Subcutaneous abdominal adipose tissue (tissue), 5 donors: ENCODE data around the gene LMOD1.
"Not testable (repeated sequence)": the region's sequence is repeated elsewhere in the genome, so short reads cannot be mapped to it uniquely, and the experiment has no call there.

Source experiments
- H3K27ac ChIP-seq: one replicate; pipeline ENCODE4 v1.7.0; 2013; ENCODE audit warnings: low read depth, mild to moderate bottlenecking, inconsistent platforms, low read length, moderate library complexity
- H3K27me3 ChIP-seq, 5 donors: one replicate each; pipeline ENCODE4 v1.7.0; 2013; ENCODE audit warnings: low read length in 5 of 5, inconsistent platforms in 1 of 5; ENCODE audit not compliant: control insufficient read depth in 5 of 5, insufficient read depth in 4 of 5
- H3K36me3 ChIP-seq, 5 donors: one replicate each; pipeline ENCODE4 v1.7.0; 2013; ENCODE audit warnings: low read length in 5 of 5; ENCODE audit not compliant: control insufficient read depth in 5 of 5, insufficient read depth in 5 of 5
- H3K4me1 ChIP-seq, 5 donors: one replicate each; pipeline ENCODE4 v1.7.0; 2013; ENCODE audit warnings: low read length in 5 of 5, mild to moderate bottlenecking in 3 of 5, moderate library complexity in 1 of 5; ENCODE audit not compliant: control insufficient read depth in 5 of 5, insufficient read depth in 5 of 5
- H3K4me3 ChIP-seq, 5 donors: one replicate each; pipeline ENCODE4 v1.7.0; 2013; ENCODE audit warnings: low read length in 5 of 5, low read depth in 1 of 5
- H3K9ac ChIP-seq, 5 donors: one replicate each; pipeline ENCODE4 v1.7.0; 2013; ENCODE audit warnings: low read length in 5 of 5, mild to moderate bottlenecking in 4 of 5, moderate library complexity in 3 of 5
- H3K9me3 ChIP-seq, 5 donors: one replicate each; pipeline ENCODE4 v1.7.0; 2013; ENCODE audit warnings: low read length in 5 of 5; ENCODE audit not compliant: control insufficient read depth in 5 of 5
- donor health status: healthy.
- donor health status: healthy.
- donor health status: healthy.
- donor health status: healthy.
- donor health status: healthy.

LMOD1 gene

DNA sequence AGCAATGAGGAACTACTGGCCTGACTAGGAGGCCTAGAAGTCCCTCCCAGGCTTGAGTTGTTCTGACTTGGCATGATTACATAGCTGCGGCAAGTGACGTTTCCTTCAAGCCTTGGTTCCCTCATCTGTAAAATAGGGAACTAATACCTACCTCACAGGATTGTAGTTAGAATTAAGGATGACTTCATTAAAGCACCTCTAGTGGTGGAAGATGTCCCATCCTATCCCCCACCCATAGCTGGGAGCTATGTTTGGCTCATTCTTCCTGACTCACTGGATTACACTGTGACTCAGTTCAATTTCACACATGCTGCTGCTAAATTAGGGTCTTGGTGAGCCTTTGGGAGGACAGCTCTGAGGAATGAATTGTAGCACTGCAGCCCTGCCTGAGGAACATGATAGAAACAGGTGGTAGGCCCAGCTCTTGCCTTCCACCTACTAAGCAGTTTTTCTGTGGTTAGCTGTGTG, 63.6 kb downstream of the LMOD1 start:
- no peak overlapping the region for H3K4me3 ChIP-seq
- H3K4me1 ChIP-seq = peaks cover 0 to 14% (median 6%) of the 10 kb centered on the region in 5 donors
- no peaks in the 10 kb centered on the region for H3K27me3 ChIP-seq
- H3K27ac ChIP-seq = no peak overlapping the region
- no peaks in the 10 kb centered on the region for H3K36me3 ChIP-seq
- H3K9me3 ChIP-seq = no peaks in the 10 kb centered on the region
- no peak overlapping the region for H3K9ac ChIP-seq

DNA sequence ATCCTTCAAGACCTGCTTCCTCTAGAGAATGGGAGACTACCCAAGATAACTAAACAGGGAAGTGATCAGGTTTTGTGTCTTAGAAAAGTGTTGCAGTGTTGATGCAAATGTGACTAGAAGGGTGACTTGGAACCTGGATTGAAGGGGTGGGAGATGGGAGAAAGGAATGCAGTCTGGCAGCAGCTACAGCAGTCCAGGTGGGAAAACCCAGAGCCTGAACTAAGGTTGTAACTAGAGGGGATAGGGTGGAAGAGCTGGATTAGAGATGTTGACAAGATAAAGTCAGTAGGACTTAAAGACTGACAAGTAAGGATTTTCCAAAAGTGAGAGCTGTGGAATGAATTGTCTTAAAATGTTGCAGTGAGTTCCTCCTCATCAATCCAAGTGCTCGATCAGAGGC, 64.7 kb downstream of the LMOD1 start:
- Histone ChIP-seq H3K9ac (no peak overlapping the region), H3K4me3 (no peak overlapping the region), H3K27ac (no peak overlapping the region), H3K36me3 (peaks cover 0 to under 1% (median 0%) of the 10 kb centered on the region in 5 donors), H3K9me3 (no peaks in the 10 kb centered on the region), H3K27me3 (no peaks in the 10 kb centered on the region), H3K4me1 (peaks cover 0 to 14% (median 6%) of the 10 kb centered on the region in 5 donors)

DNA sequence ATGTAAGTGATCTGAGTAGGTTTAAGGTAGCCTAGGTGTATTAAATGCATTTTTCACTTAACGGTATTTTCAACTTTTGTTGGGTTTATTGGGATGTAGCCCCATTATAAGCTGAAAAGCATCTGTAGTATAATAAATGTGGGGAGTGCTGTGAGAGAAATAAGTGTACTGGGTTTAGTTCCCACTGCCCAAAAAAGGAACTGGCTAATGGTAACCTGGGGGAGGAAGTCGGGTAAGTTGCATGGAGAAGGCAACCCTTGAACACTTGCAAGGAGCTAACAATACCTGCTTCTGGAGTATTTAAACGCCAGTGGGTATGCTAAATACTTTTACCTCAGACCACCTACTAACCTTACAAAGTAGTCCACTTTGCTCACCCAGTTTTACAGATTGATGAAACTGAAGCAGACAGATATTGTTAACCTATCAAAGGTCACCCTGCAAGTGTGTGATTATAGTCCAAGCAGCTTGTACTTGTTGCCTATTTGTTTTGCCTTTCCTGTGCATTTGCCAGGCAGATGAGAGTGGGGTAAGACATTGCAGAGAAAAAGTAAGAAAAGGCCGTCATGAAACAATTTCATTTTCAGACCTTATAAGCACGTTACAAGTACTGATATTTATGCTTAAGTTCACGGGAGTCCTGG, 65.3 kb downstream of the LMOD1 start:
- Histone ChIP-seq H3K4me3 (no peak overlapping the region), H3K27ac (no peak overlapping the region), H3K27me3 (no peaks in the 10 kb centered on the region), H3K9ac (no peak overlapping the region), H3K4me1 (peaks cover 0 to 14% (median 9%) of the 10 kb centered on the region in 5 donors), H3K36me3 (peaks cover 0 to 6% (median 3%) of the 10 kb centered on the region in 5 donors), H3K9me3 (no peaks in the 10 kb centered on the region)

DNA sequence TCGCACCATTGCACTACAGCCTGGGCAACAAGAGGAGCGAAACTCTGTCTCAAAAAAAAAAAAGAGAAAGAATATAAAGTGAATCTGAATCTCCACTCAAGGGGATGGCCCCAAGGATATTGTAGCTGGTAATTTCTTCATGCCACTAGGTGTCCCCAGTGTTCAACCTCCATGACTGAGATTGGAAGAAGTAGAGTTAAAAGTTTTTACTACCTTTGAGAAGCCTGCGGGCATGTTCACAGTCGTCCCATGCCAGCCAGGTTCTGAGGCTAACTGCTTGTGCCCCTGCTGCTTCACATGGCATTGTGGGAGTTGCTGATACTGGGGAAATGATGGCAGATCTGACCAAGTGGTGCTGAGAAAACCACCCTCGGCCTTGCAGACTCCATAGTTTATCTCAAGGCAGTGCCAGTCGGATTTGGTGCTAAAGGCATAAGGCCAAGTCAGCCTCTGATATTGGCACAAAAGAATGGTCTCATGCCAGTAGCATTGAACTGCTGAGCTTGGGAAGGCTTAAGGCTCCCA, 68.4 kb downstream of the LMOD1 start:
- peaks cover 7 to 33% (median 27%) of the 10 kb centered on the region in 5 donors for H3K36me3 ChIP-seq
- H3K27me3 ChIP-seq = no peaks in the 10 kb centered on the region
- H3K4me3 ChIP-seq = no peak overlapping the region
- peaks cover 0 to 4% (median 0%) of the 10 kb centered on the region in 5 donors for H3K4me1 ChIP-seq
- no peak overlapping the region for H3K27ac ChIP-seq
- H3K9ac ChIP-seq = no peak overlapping the region
- H3K9me3 ChIP-seq = no peaks in the 10 kb centered on the region

DNA sequence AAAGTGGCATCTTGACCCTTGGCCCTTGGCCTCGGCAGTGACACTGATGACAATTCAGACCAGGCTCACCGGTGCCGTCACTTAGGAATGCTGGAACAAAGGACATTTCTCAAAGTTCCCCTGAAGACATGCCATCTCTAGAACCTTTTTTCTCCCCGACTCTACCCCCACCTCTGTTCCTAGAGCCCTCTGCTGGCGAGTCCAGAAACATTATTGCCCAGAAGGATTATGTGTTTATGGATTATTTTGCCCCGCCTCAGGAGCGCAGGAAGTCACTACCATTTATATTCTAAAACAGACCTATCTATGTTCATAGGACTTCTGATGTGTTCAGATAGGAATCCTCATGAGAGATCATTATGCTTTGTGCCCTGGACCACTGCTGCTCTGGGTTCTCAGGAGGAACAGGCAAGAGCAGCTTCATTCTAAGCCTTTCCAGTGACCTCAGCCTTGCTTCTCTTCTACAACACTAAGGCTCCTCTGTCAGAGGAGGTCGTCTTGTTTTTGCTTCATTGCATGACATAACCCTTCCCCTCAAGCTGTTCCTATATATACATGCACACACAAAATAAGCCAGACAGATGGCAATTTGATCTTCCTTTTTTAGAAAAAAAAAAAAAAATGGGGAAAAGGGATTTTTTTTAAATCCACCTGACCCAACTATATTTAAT, 70.1 kb downstream of the LMOD1 start:
- Histone ChIP-seq H3K4me1 (peaks cover 0 to 4% (median 0%) of the 10 kb centered on the region in 5 donors), H3K9ac (no peak overlapping the region), H3K27me3 (no peaks in the 10 kb centered on the region), H3K9me3 (no peaks in the 10 kb centered on the region), H3K27ac (no peak overlapping the region), H3K4me3 (no peak overlapping the region), H3K36me3 (peaks cover 7 to 49% (median 42%) of the 10 kb centered on the region in 5 donors)

DNA sequence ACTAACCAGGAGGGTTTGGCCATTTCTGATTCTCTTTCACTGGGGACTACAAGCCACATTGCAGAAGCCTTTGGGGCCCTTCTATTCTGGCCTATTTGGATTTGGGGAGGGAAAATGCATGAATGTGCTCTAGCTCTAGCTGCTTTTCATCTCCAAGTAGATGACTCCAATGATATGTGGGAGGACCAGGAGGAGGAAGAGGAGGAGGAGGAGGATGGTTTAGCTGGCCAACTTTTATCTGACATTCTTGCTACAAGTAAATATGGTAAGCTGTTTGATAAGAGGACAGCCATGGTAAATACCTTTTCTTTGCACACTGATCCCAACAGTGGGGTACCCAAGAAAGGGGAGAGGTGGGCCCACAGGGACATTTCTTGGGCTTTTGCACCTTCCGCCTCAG, 71.7 kb downstream of the LMOD1 start:
- H3K4me1 ChIP-seq = peaks cover 0 to 4% (median 0%) of the 10 kb centered on the region in 5 donors
- H3K9me3 ChIP-seq = no peaks in the 10 kb centered on the region
- H3K27me3 ChIP-seq = no peaks in the 10 kb centered on the region
- no peak overlapping the region for H3K4me3 ChIP-seq
- H3K36me3 ChIP-seq = peaks cover 15 to 66% (median 58%) of the 10 kb centered on the region in 5 donors
- no peak overlapping the region for H3K27ac ChIP-seq
- H3K9ac ChIP-seq = no peak overlapping the region

DNA sequence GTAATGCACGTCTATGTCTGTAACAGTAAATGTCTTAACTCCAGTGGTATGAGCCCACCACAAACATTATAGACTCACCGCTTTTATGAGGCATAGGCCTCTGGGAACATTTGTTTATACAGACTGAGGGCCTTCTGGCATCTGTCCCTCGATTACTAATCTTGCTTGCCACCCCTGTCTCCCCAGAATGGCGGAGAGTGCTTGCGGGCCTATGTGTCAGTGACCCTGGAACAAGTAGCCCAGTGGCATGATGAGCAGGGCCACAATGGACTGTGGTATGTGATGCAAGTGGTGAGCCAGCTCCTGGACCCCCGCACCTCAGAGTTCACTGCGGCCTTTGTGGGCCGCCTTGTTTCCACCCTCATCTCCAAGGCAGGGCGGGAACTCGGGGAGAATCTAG, 76.0 kb downstream of the LMOD1 start:
- Histone ChIP-seq H3K4me3 (no peak overlapping the region), H3K9me3 (no peaks in the 10 kb centered on the region), H3K27me3 (no peaks in the 10 kb centered on the region), H3K9ac (no peak overlapping the region), H3K4me1 (no peaks in the 10 kb centered on the region), H3K36me3 (peaks cover 36 to 86% (median 79%) of the 10 kb centered on the region in 5 donors), H3K27ac (no peak overlapping the region)

DNA sequence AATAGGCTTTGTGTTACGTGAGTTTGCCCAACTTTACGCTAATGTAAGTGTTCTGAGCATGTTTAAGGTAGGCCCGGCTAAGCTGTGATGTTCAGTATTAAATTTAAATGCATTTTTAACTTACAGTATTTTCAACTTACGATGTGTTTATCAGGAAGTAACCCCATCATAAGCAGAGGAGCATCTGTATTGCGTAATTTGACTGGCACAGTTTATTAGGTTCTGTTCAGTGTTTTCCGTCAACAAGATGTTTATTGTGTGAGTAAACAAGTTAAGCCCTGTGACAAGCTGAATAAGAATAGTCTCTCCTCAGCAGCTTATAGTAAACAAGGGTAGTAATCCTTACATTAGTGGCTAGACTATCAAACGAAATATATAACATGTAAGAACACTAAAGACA, 84.9 kb downstream of the LMOD1 start:
- Histone ChIP-seq H3K27me3 (no peaks in the 10 kb centered on the region), H3K9ac (no peak overlapping the region), H3K36me3 (peaks cover 26 to 62% (median 46%) of the 10 kb centered on the region in 5 donors), H3K9me3 (no peaks in the 10 kb centered on the region), H3K4me1 (peaks cover 0 to 3% (median 0%) of the 10 kb centered on the region in 5 donors), H3K27ac (no peak overlapping the region), H3K4me3 (no peak overlapping the region)

DNA sequence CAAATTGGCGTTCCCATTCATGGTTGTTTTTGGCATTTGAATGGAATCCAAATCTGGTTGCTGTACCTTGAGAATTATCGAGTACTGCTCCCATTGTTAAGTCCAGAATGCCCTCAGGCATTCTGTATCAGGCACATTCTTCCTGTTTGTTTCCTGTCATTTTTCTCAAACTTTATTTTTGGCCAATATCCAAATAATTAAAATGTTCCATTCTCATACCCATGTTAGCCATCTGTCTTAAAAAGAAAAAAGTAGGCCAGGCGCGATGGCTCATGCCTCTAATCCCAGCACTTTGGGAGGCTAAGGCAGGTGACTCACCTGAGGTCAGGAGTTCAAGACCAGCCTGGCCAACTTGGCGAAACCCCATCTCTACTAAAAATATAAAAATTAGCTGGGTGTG, 86.9 kb downstream of the LMOD1 start:
- H3K4me1 ChIP-seq = peaks cover 0 to 3% (median 0%) of the 10 kb centered on the region in 5 donors
- no peak overlapping the region for H3K27ac ChIP-seq
- H3K27me3 ChIP-seq = no peaks in the 10 kb centered on the region
- peaks cover 42 to 75% (median 61%) of the 10 kb centered on the region in 5 donors for H3K36me3 ChIP-seq
- H3K9ac ChIP-seq = peak overlapping the region in 1 of 5 donors; percentile 23
- H3K4me3 ChIP-seq = no peak overlapping the region
- H3K9me3 ChIP-seq = no peaks in the 10 kb centered on the region

DNA sequence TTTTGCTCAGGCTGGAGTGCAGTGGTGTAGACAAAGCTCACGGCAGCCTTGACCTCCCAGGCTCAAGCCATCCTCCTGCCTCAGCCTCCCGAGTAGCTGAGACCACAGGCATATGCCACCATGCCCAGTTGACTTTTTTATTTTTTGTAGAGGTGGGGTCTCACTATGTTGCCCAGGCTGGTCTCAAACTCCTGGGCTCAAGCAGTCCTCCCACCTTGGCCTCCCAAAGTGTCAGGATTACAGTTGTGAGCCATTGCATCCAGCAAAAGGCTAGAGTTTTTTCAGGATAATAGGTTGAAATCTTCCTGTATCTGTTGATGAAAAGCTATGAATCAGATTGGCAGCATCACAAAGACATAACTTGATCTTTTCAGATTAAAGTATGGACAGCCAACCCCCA, 89.6 kb downstream of the LMOD1 start:
- not testable (repeated sequence) for H3K9ac ChIP-seq, H3K27me3 ChIP-seq, H3K9me3 ChIP-seq, H3K4me1 ChIP-seq, H3K27ac ChIP-seq, H3K4me3 ChIP-seq
- H3K36me3 ChIP-seq = peaks cover 60 to 87% (median 78%) of the 10 kb centered on the region in 5 donors
